Measurements from ENCODE around the gene PPEF1. TPM values are rescaled to one million over a fixed set of nuclear protein-coding genes. Genes with fewer than 3 reads are reported as not detected.

Gene PPEF1
- total RNA-seq, 1 experiment from 2014 or later: 0.54 TPM

DNA sequence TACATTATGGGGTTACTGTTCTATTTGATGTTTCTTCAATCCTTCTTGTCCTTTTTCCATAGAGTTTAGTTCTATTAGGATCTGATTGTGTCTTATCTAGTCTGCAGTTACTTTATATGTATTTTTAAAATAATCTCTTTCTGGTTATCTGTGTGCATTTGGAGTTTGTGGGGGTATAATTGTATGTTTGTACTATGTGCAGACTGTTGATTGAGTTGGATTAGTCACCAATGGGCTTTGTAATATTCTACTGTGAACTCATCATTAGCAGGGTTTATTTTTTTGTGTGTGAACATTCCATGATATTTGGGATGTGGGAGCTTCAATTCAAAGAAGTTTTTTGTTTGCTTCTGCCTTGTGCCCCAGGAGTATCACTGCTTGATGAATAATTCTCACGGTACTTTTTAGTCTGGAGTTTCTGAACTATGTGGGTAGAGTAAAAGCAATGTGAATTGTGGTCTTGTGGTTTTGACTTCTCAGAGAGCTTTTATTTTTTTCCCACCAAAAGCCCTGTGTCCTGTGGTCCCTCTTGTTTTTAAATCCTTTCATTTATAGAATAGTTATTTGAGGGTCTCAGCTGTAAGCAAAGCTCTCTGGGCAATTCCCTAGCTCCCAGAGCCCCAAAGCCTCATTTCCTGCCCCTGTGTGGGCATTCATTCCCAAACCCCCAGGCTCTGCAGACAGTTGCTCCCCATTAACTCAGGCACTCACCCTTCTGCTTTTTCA, 148.6 kb downstream of the PPEF1 start:
- CTCF ChIA-PET: no interaction called here
- Histone ChIP-seq H3K36me3 (ENCODE audit: control insufficient read depth, insufficient read depth, low read length) (0 out of 2 replicates have a peak, but pooled peaks cover 1% of the 10 kb centered on the region), H3K27me3 (replicated peaks; ENCODE audit: control insufficient read depth, insufficient read depth, low read length) (no peaks in the 10 kb centered on the region), H3K4me1 (no peaks in the 10 kb centered on the region), H3K4me3 (ENCODE audit: low read depth, low read length) (no peak overlapping the region), H3K9me3 (no peaks in the 10 kb centered on the region)
- no TSS peak for BruUV-seq (replicated peaks)
- Mint-ChIP-seq H3K9me3 (ENCODE audit: unreplicated experiment) (no peaks in the 10 kb centered on the region), H3K27me3 (ENCODE audit: insufficient read depth, unreplicated experiment) (no peaks in the 10 kb centered on the region), H3K36me3 (ENCODE audit: insufficient read depth, unreplicated experiment) (no peaks in the 10 kb centered on the region), H3K4me1 (ENCODE audit: low read depth, unreplicated experiment) (no peaks in the 10 kb centered on the region), H3K27ac (ENCODE audit: unreplicated experiment) (no peak overlapping the region), H3K4me3 (ENCODE audit: unreplicated experiment) (no peak overlapping the region)
- intact Hi-C loops (cut with micrococcal nuclease; ENCODE audit: unreplicated experiment): no loop called here
- TF ChIP-seq, protein P1, sequence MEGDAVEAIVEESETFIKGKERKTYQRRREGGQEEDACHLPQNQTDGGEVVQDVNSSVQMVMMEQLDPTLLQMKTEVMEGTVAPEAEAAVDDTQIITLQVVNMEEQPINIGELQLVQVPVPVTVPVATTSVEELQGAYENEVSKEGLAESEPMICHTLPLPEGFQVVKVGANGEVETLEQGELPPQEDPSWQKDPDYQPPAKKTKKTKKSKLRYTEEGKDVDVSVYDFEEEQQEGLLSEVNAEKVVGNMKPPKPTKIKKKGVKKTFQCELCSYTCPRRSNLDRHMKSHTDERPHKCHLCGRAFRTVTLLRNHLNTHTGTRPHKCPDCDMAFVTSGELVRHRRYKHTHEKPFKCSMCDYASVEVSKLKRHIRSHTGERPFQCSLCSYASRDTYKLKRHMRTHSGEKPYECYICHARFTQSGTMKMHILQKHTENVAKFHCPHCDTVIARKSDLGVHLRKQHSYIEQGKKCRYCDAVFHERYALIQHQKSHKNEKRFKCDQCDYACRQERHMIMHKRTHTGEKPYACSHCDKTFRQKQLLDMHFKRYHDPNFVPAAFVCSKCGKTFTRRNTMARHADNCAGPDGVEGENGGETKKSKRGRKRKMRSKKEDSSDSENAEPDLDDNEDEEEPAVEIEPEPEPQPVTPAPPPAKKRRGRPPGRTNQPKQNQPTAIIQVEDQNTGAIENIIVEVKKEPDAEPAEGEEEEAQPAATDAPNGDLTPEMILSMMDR (IDR thresholded peaks at IDR 0.05; ENCODE audit: insufficient read depth in 1 of 2, low read depth in 1 of 2, low read length in 1 of 2, severe bottlenecking in 1 of 2, unreplicated experiment in 1 of 2): no peak
- POLR2A ChIA-PET: no interaction called here
- no peak for DNase-seq

DNA sequence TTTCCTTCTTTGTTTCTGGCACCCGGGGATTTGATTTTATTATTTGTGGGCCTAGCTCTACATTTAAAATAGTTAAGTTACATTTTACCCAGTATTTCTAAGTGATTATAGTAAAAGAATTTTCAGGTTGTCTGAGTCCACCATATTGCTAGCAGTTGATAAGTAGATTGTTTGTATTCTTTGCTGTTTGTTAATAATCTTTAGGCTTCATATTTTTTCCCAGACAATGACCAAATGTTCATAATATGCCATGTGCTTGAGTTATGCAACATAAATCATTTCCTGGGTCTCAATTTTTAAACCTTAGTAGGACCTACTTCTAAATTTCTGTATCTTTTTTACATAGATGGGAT, 149.2 kb downstream of the PPEF1 start:
- intact Hi-C loops (cut with micrococcal nuclease; ENCODE audit: unreplicated experiment): no loop called here
- Mint-ChIP-seq H3K27me3 (ENCODE audit: insufficient read depth, unreplicated experiment) (no peaks in the 10 kb centered on the region), H3K4me3 (ENCODE audit: unreplicated experiment) (no peak overlapping the region), H3K4me1 (ENCODE audit: low read depth, unreplicated experiment) (peaks cover 5% of the 10 kb centered on the region), H3K36me3 (ENCODE audit: insufficient read depth, unreplicated experiment) (no peaks in the 10 kb centered on the region), H3K27ac (ENCODE audit: unreplicated experiment) (no peak overlapping the region), H3K9me3 (ENCODE audit: unreplicated experiment) (no peaks in the 10 kb centered on the region)
- DNase-seq: no peak
- no TSS peak for BruUV-seq (replicated peaks)
- Histone ChIP-seq H3K27me3 (replicated peaks; ENCODE audit: control insufficient read depth, insufficient read depth, low read length) (no peaks in the 10 kb centered on the region), H3K9me3 (no peaks in the 10 kb centered on the region), H3K4me1 (no peaks in the 10 kb centered on the region), H3K36me3 (ENCODE audit: control insufficient read depth, insufficient read depth, low read length) (0 out of 2 replicates have a peak, but pooled peaks cover 1% of the 10 kb centered on the region), H3K4me3 (ENCODE audit: low read depth, low read length) (no peak overlapping the region)
- ChIA-PET CTCF (no interaction called here), POLR2A (no interaction called here)
- TF ChIP-seq, protein P1 (IDR thresholded peaks at IDR 0.05; ENCODE audit: insufficient read depth in 1 of 2, low read depth in 1 of 2, low read length in 1 of 2, severe bottlenecking in 1 of 2, unreplicated experiment in 1 of 2): no peak

DNA sequence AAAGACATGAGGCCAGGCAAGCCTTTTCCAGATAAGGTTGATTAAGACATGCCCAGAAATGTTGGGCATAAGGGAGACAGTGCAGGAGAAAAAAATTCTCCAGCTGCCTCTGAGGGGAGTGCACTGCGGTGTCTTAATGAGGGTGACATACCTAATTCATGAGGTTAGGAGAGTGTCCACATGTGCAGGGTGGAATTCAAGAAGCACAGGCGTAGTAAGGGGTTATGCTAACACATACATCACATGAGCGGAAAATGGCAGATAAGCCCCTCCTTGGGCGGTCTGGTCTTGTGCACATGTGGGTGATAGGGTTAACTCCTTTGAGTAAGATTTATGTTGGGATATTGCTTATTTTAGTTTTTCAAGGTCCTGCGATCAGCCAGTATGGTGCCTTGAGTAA, 154.1 kb downstream of the PPEF1 start:
- BruUV-seq (replicated peaks): no TSS peak
- no peaks in the 10 kb centered on the region for H3K27me3 Mint-ChIP-seq (ENCODE audit: insufficient read depth, unreplicated experiment)
- H3K27ac Mint-ChIP-seq (ENCODE audit: unreplicated experiment): no peak overlapping the region
- no peaks in the 10 kb centered on the region for H3K9me3 Mint-ChIP-seq (ENCODE audit: unreplicated experiment)
- Histone ChIP-seq H3K36me3 (ENCODE audit: control insufficient read depth, insufficient read depth, low read length) (no peaks in the 10 kb centered on the region), H3K27me3 (replicated peaks; ENCODE audit: control insufficient read depth, insufficient read depth, low read length) (no peaks in the 10 kb centered on the region), H3K4me3 (ENCODE audit: low read depth, low read length) (no peak overlapping the region), H3K9me3 (no peaks in the 10 kb centered on the region), H3K4me1 (no peaks in the 10 kb centered on the region)
- DNase-seq: no peak
- H3K4me3 Mint-ChIP-seq (ENCODE audit: unreplicated experiment): no peak overlapping the region
- TF ChIP-seq, protein P1 (IDR thresholded peaks at IDR 0.05; ENCODE audit: insufficient read depth in 1 of 2, low read depth in 1 of 2, low read length in 1 of 2, severe bottlenecking in 1 of 2, unreplicated experiment in 1 of 2): no peak
- no peaks in the 10 kb centered on the region for H3K36me3 Mint-ChIP-seq (ENCODE audit: insufficient read depth, unreplicated experiment)
- ChIA-PET POLR2A (no interaction called here), CTCF (no interaction called here)
- H3K4me1 Mint-ChIP-seq (ENCODE audit: low read depth, unreplicated experiment): peaks cover 6% of the 10 kb centered on the region
- intact Hi-C loops (cut with micrococcal nuclease; ENCODE audit: unreplicated experiment): no loop called here
